Nephron (organoid): ENCODE results near the gene STAP1.

Source experiments
- H3K27ac Mint-ChIP-seq, 3 experiments: 2 replicates each; pipeline ENCODE4 v1.8.0; 2020; ENCODE audit warnings: mixed read lengths in 3 of 3, mild to moderate bottlenecking in 2 of 3, moderate library complexity in 1 of 3
- H3K27me3 Mint-ChIP-seq: 2 replicates; pipeline ENCODE4 v1.8.0; 2021; ENCODE audit warnings: low read depth, mild to moderate bottlenecking, moderate library complexity, mixed read lengths
- H3K36me3 Mint-ChIP-seq: 2 replicates; pipeline ENCODE4 v1.8.0; 2020; ENCODE audit warnings: low read depth, mixed read lengths
- H3K4me1 Mint-ChIP-seq: 2 replicates; pipeline ENCODE4 v1.8.0; 2020; ENCODE audit warnings: mixed read lengths
- H3K4me3 Mint-ChIP-seq, 3 experiments: 2 replicates each; pipeline ENCODE4 v1.8.0; 2020; ENCODE audit warnings: mild to moderate bottlenecking in 3 of 3, mixed read lengths in 3 of 3, moderate library complexity in 2 of 3
- H3K9me3 Mint-ChIP-seq: 2 replicates; pipeline ENCODE4 v1.8.0; 2020; ENCODE audit warnings: mixed read lengths
- CTCF ChIP-seq, 3 experiments: fragments of 200-600 bp; sonication (generic); IDR thresholded peaks; one replicate each; pipeline ENCODE4 v1.5.0; 2021; ENCODE audit warnings: antibody characterized with exemption in 3 of 3; ENCODE audit not compliant: unreplicated experiment in 3 of 3

The STAP1 gene

GRCh38 chr4:67570537-67570936 lies 12.0 kb downstream of the STAP1 start:
- H3K27ac Mint-ChIP-seq: no peak overlapping the region
- H3K4me3 Mint-ChIP-seq: no peak overlapping the region
- H3K4me1 Mint-ChIP-seq: peaks cover 4% of the 10 kb centered on the region
- H3K9me3 Mint-ChIP-seq: no peaks in the 10 kb centered on the region
- H3K27me3 Mint-ChIP-seq: no peaks in the 10 kb centered on the region
- TF ChIP-seq CTCF (IDR thresholded peaks at IDR 0.05; ENCODE audit: unreplicated experiment in 3 of 3): no peak
- H3K36me3 Mint-ChIP-seq: no peaks in the 10 kb centered on the region

GRCh38 chr4:67571975-67572374 lies 13.4 kb downstream of the STAP1 start:
- Mint-ChIP-seq H3K4me3 (no peak overlapping the region), H3K9me3 (no peaks in the 10 kb centered on the region), H3K4me1 (peaks cover 10% of the 10 kb centered on the region), H3K36me3 (no peaks in the 10 kb centered on the region), H3K27ac (no peak overlapping the region), H3K27me3 (no peaks in the 10 kb centered on the region)
- no peak for TF ChIP-seq CTCF (IDR thresholded peaks at IDR 0.05; ENCODE audit: unreplicated experiment in 3 of 3)

GRCh38 chr4:67573193-67573592 lies 14.7 kb downstream of the STAP1 start:
- Mint-ChIP-seq H3K27me3 (no peaks in the 10 kb centered on the region), H3K9me3 (no peaks in the 10 kb centered on the region), H3K4me3 (no peak overlapping the region), H3K27ac (no peak overlapping the region), H3K36me3 (no peaks in the 10 kb centered on the region), H3K4me1 (peaks cover 10% of the 10 kb centered on the region)
- TF ChIP-seq CTCF (IDR thresholded peaks at IDR 0.05; ENCODE audit: unreplicated experiment in 3 of 3): no peak

GRCh38 chr4:67575232-67576058 lies 16.9 kb downstream of the STAP1 start:
- Mint-ChIP-seq H3K4me3 (no peak overlapping the region), H3K27ac (peak overlapping the region in 1 of 3 experiments; percentile 8), H3K4me1 (peaks cover 10% of the 10 kb centered on the region), H3K9me3 (no peaks in the 10 kb centered on the region), H3K27me3 (no peaks in the 10 kb centered on the region), H3K36me3 (no peaks in the 10 kb centered on the region)
- no peak for TF ChIP-seq CTCF (IDR thresholded peaks at IDR 0.05; ENCODE audit: unreplicated experiment in 3 of 3)

- Mint-ChIP-seq H3K36me3 (no peaks in the 10 kb centered on the region), H3K9me3 (no peaks in the 10 kb centered on the region), H3K27ac (no peak overlapping the region), H3K4me1 (peaks cover 10% of the 10 kb centered on the region), H3K4me3 (no peak overlapping the region), H3K27me3 (no peaks in the 10 kb centered on the region)
- no peak for TF ChIP-seq CTCF (IDR thresholded peaks at IDR 0.05; ENCODE audit: unreplicated experiment in 3 of 3)
Measured at GRCh38 chr4:67576059-67576466, 17.5 kb downstream of the STAP1 start.

GRCh38 chr4:67576538-67576937 lies 18.0 kb downstream of the STAP1 start:
- H3K27ac Mint-ChIP-seq: no peak overlapping the region
- no peaks in the 10 kb centered on the region for H3K36me3 Mint-ChIP-seq
- peaks cover 10% of the 10 kb centered on the region for H3K4me1 Mint-ChIP-seq
- H3K27me3 Mint-ChIP-seq: no peaks in the 10 kb centered on the region
- no peak overlapping the region for H3K4me3 Mint-ChIP-seq
- H3K9me3 Mint-ChIP-seq: no peaks in the 10 kb centered on the region
- no peak for TF ChIP-seq CTCF (IDR thresholded peaks at IDR 0.05; ENCODE audit: unreplicated experiment in 3 of 3)
